GM21515 (cell line): ENCODE measurements around the gene LAMTOR1.
"Not testable (repeated sequence)": the region's sequence is repeated elsewhere in the genome, so short reads cannot be mapped to it uniquely, and the experiment has no call there.

ENCODE experiments used
- ATAC-seq: cut with Tn5 transposase; IDR thresholded peaks from one replicate; pipeline ENCODE4 v1.9.1; 2021; ENCODE audit not compliant: unreplicated experiment

LAMTOR1 gene

GRCh38 chr11:72102946-72103753 lies at the start of gene LAMTOR1:
TSS of gene LAMTOR1 (minus strand) at chr11:72103297. CDS start at chr11:72103224, 73 bp downstream.
- ATAC-seq, result peak; percentile 82

GRCh38 chr11:72150882-72151281 lies 47.8 kb upstream of the LAMTOR1 start:
- no peak for ATAC-seq

- no peak for ATAC-seq
These were observed 43.5 kb upstream of the LAMTOR1 start for GRCh38 chr11:72146625-72147024.

- no peak for ATAC-seq
These were observed 41.9 kb upstream of the LAMTOR1 start for GRCh38 chr11:72144807-72145565.

- not testable (repeated sequence) for ATAC-seq
These were observed 39.4 kb upstream of the LAMTOR1 start for GRCh38 chr11:72142543-72142942.

GRCh38 chr11:72142086-72142485 lies 39.0 kb upstream of the LAMTOR1 start:
- ATAC-seq, result not testable (repeated sequence)

- no peak for ATAC-seq
These were observed 38.0 kb upstream of the LAMTOR1 start for GRCh38 chr11:72141066-72141465.

- ATAC-seq, result no peak
These were observed 37.6 kb upstream of the LAMTOR1 start for GRCh38 chr11:72140661-72141060.

GRCh38 chr11:72139500-72139899 lies 36.4 kb upstream of the LAMTOR1 start:
- ATAC-seq, result no peak

GRCh38 chr11:72138821-72139390 lies 35.8 kb upstream of the LAMTOR1 start:
- no peak for ATAC-seq

- ATAC-seq, result no peak
These were observed 33.7 kb upstream of the LAMTOR1 start for GRCh38 chr11:72136684-72137262.

GRCh38 chr11:72135891-72136683 lies 33.0 kb upstream of the LAMTOR1 start:
- ATAC-seq, result no peak

GRCh38 chr11:72135473-72135872 lies 32.4 kb upstream of the LAMTOR1 start, which contains the start of gene FOLR3:
TSS of gene FOLR3 (plus strand) at chr11:72135725. CDS start at chr11:72135953, 228 bp downstream.
- not testable (repeated sequence) for ATAC-seq

GRCh38 chr11:72132646-72133045 lies 29.5 kb upstream of the LAMTOR1 start:
- no peak for ATAC-seq

GRCh38 chr11:72129381-72129780 lies 26.3 kb upstream of the LAMTOR1 start:
- ATAC-seq, result no peak

GRCh38 chr11:72127923-72128322 lies 24.8 kb upstream of the LAMTOR1 start:
- no peak for ATAC-seq

- no peak for ATAC-seq
These were observed 22.9 kb upstream of the LAMTOR1 start for GRCh38 chr11:72125956-72126355.

- ATAC-seq, result no peak
These were observed 20.9 kb upstream of the LAMTOR1 start for GRCh38 chr11:72124046-72124445.

- no peak for ATAC-seq
These were observed 20.1 kb upstream of the LAMTOR1 start for GRCh38 chr11:72123117-72123653.

GRCh38 chr11:72122607-72123006 lies 19.5 kb upstream of the LAMTOR1 start:
- ATAC-seq, result no peak
